OCI-LY1 (cell line): ENCODE measurements around the gene ST8SIA6.

Experiments used
- H2AFZ ChIP-seq: fragments of 200-600 bp; sonication (generic), shearing (Covaris generic); 2 replicates; pipeline ENCODE4 v1.6.0; 2014; ENCODE audit warnings: antibody characterized with exemption, mild to moderate bottlenecking, low read length
- H3F3A ChIP-seq: fragments of 200-600 bp; sonication (generic), shearing (Covaris generic); 2 replicates; pipeline ENCODE4 v1.6.0; 2014; ENCODE audit warnings: mild to moderate bottlenecking, antibody characterized with exemption, low read length, moderate library complexity; ENCODE audit not compliant: insufficient read depth
- H3K27ac ChIP-seq: fragments of 200-600 bp; sonication (generic); 2 replicates; pipeline ENCODE4 v1.5.1; 2014; ENCODE audit warnings: low read length, mixed run types, mild to moderate bottlenecking, low read depth; ENCODE audit not compliant: poor library complexity, severe bottlenecking
- H3K27me3 ChIP-seq: fragments of 200-600 bp; sonication (generic); 2 replicates; pipeline ENCODE4 v1.6.0; 2014; ENCODE audit warnings: antibody characterized with exemption, mild to moderate bottlenecking, low read length, moderate library complexity; ENCODE audit not compliant: insufficient read depth
- H3K36me3 ChIP-seq: fragments of 200-600 bp; sonication (generic); 2 replicates; pipeline ENCODE4 v1.6.1; 2014; ENCODE audit warnings: mild to moderate bottlenecking, antibody characterized with exemption, low read length, moderate library complexity, mixed read lengths; ENCODE audit not compliant: insufficient read depth
- H3K4me1 ChIP-seq: fragments of 200-600 bp; sonication (generic); 2 replicates; pipeline ENCODE4 v1.5.1; 2014; ENCODE audit warnings: mild to moderate bottlenecking, low read length, moderate library complexity; ENCODE audit not compliant: insufficient read depth, severe bottlenecking
- H3K4me2 ChIP-seq: fragments of 200-600 bp; sonication (generic), shearing (Covaris generic); 2 replicates; pipeline ENCODE4 v1.6.1; 2014; ENCODE audit warnings: low read length
- H3K4me3 ChIP-seq: fragments of 200-600 bp; sonication (generic); 2 replicates; pipeline ENCODE4 v1.5.1; 2014; ENCODE audit warnings: low read length, low read depth, mild to moderate bottlenecking, mixed read lengths; ENCODE audit not compliant: poor library complexity, severe bottlenecking
- H3K79me2 ChIP-seq: fragments of 200-600 bp; shearing (Covaris generic); 2 replicates; pipeline ENCODE4 v1.6.1; 2016; ENCODE audit warnings: mixed run types, low read length, mixed read lengths; ENCODE audit not compliant: insufficient read depth
- H3K9ac ChIP-seq: fragments of 200-600 bp; sonication (generic), shearing (Covaris generic); 2 replicates; pipeline ENCODE4 v1.6.1; 2014; ENCODE audit warnings: mild to moderate bottlenecking, low read length, mixed read lengths
- H3K9me2 ChIP-seq: fragments of 200-600 bp; sonication (generic), shearing (Covaris generic); 2 replicates; pipeline ENCODE4 v1.6.1; 2014; ENCODE audit warnings: low read depth, mild to moderate bottlenecking, low read length, mixed read lengths
- H3K9me3 ChIP-seq: fragments of 200-600 bp; shearing (Covaris generic); 2 replicates; pipeline ENCODE4 v1.6.1; 2014; ENCODE audit warnings: low read length, mixed read lengths
- H4K20me1 ChIP-seq: fragments of 200-600 bp; sonication (generic), shearing (Covaris generic); 2 replicates; pipeline ENCODE4 v1.6.0; 2016; ENCODE audit warnings: mild to moderate bottlenecking, low read length; ENCODE audit not compliant: insufficient read depth
- EZH2 ChIP-seq: fragments of 200-600 bp; sonication (generic), shearing (Covaris generic); IDR thresholded peaks from 2 replicates; pipeline ENCODE4 v1.8.0; 2017; ENCODE audit warnings: borderline replicate concordance, mixed run types, mild to moderate bottlenecking, antibody characterized with exemption, low read length, moderate library complexity, mixed read lengths
- TF ChIP-seq, protein P1 (sequence below): fragments of 200-600 bp; sonication (generic), shearing (Covaris generic); IDR thresholded peaks from 2 replicates; pipeline ENCODE4 v1.5.1; 2017; ENCODE audit warnings: mild to moderate bottlenecking, antibody characterized with exemption, low read length, moderate library complexity, mixed read lengths

The ST8SIA6 gene

DNA sequence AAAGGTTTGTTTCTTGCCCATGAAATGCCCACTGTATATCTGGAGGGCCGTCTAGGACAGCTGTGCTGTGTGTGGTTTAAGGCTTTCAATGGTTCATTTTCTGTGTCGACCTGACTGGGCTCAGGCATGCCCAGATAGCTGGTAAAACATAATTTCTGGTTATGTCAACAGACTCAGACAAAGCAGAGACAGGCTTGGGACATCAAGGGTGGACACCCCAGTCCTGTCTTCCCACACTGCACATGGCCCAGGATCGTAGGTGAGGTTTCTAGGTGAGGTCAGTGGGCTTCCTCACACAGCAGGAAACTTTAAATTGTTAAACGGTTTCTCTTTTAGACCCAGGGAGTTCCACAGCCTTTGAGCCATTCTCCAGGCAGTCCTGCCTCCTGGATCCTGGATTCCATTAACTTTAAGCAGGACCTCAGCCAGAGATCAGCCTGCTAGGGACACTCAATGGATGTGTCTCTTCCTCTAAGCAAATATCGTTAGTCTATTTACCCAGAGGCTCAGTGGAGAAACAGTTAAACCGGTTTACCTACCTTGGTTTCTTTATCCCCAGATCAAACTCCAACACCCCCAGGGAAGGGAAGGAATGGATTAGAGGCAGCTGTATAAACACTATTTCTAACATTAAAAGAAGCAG, 66.4 kb downstream of the ST8SIA6 start:
- H3K9me3 ChIP-seq: no peaks in the 10 kb centered on the region
- no peak overlapping the region for H3K27ac ChIP-seq
- H3K36me3 ChIP-seq: no peaks in the 10 kb centered on the region
- no peaks in the 10 kb centered on the region for H3K79me2 ChIP-seq
- no peak overlapping the region for H3K4me3 ChIP-seq
- TF ChIP-seq EZH2: no peak
- TF ChIP-seq, protein P1, sequence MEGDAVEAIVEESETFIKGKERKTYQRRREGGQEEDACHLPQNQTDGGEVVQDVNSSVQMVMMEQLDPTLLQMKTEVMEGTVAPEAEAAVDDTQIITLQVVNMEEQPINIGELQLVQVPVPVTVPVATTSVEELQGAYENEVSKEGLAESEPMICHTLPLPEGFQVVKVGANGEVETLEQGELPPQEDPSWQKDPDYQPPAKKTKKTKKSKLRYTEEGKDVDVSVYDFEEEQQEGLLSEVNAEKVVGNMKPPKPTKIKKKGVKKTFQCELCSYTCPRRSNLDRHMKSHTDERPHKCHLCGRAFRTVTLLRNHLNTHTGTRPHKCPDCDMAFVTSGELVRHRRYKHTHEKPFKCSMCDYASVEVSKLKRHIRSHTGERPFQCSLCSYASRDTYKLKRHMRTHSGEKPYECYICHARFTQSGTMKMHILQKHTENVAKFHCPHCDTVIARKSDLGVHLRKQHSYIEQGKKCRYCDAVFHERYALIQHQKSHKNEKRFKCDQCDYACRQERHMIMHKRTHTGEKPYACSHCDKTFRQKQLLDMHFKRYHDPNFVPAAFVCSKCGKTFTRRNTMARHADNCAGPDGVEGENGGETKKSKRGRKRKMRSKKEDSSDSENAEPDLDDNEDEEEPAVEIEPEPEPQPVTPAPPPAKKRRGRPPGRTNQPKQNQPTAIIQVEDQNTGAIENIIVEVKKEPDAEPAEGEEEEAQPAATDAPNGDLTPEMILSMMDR: no peak
- H3K4me2 ChIP-seq: no peak overlapping the region
- no peak overlapping the region for H3K9ac ChIP-seq
- no peak overlapping the region for H2AFZ ChIP-seq
- no peaks in the 10 kb centered on the region for H4K20me1 ChIP-seq
- H3K27me3 ChIP-seq: no peaks in the 10 kb centered on the region
- no peaks in the 10 kb centered on the region for H3K4me1 ChIP-seq
- no peaks in the 10 kb centered on the region for H3F3A ChIP-seq
- H3K9me2 ChIP-seq: no peaks in the 10 kb centered on the region

DNA sequence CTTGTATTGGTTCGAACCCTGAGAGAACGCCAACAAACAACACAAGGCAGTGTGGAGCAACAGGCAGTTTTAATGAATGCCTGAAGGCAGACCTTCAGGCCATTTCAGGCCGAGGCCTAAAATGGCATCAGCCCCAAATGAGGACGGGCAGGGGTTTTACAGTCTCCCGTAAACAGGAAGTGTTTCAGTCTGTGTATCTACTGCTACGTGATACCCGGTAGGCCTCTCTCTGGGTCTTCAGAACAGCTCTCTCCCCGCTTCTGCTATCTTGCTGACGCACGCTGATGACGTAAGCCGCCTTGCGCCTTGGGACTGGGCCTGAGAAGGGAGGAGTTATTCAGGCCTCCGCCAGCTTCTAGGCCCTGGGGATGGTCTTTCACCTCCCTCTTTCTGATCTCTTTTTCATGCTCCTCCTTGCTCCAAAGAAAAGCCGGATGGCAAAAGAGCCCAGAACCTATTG, 67.7 kb downstream of the ST8SIA6 start:
- H4K20me1 ChIP-seq: no peaks in the 10 kb centered on the region
- H3K9me3 ChIP-seq: no peaks in the 10 kb centered on the region
- H2AFZ ChIP-seq: no peak overlapping the region
- H3K4me3 ChIP-seq: no peak overlapping the region
- no peak overlapping the region for H3K9ac ChIP-seq
- H3K27me3 ChIP-seq: no peaks in the 10 kb centered on the region
- no peaks in the 10 kb centered on the region for H3K9me2 ChIP-seq
- H3K4me2 ChIP-seq: no peak overlapping the region
- no peaks in the 10 kb centered on the region for H3F3A ChIP-seq
- H3K79me2 ChIP-seq: no peaks in the 10 kb centered on the region
- no peaks in the 10 kb centered on the region for H3K36me3 ChIP-seq
- H3K4me1 ChIP-seq: no peaks in the 10 kb centered on the region
- TF ChIP-seq EZH2: no peak
- TF ChIP-seq, protein P1: no peak
- no peak overlapping the region for H3K27ac ChIP-seq

DNA sequence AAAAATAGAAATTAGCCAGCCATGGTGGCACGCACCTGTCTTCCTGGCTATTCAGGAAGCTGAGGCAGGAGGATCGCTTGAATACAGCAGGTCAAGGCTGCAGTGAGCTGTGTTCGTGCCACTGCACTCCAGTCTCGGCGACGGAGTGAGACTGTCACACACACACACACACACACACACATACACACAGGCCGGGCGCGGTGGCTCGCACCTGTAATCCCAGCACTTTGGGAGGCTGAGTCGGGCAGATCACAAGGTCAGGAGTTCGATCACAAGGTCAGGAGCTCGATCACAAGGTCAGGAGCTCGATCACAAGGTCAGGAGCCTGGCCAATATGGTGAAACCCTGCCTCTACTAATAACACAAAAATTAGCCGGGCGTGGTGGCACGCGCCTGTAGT, 68.4 kb downstream of the ST8SIA6 start:
- no peak overlapping the region for H3K4me3 ChIP-seq
- no peaks in the 10 kb centered on the region for H3K79me2 ChIP-seq
- H4K20me1 ChIP-seq: no peaks in the 10 kb centered on the region
- H3F3A ChIP-seq: no peaks in the 10 kb centered on the region
- no peaks in the 10 kb centered on the region for H3K27me3 ChIP-seq
- H3K9ac ChIP-seq: no peak overlapping the region
- no peaks in the 10 kb centered on the region for H3K9me3 ChIP-seq
- no peaks in the 10 kb centered on the region for H3K9me2 ChIP-seq
- no peak overlapping the region for H3K27ac ChIP-seq
- no peak overlapping the region for H2AFZ ChIP-seq
- no peaks in the 10 kb centered on the region for H3K36me3 ChIP-seq
- TF ChIP-seq, protein P1: no peak
- TF ChIP-seq EZH2: no peak
- H3K4me2 ChIP-seq: no peak overlapping the region
- no peaks in the 10 kb centered on the region for H3K4me1 ChIP-seq
